GM11168 (cell line): Measurements from ENCODE around the gene MAPK4.

ENCODE experiments used
- in situ Hi-C: fragments of 300-500 bp; cut with MboI; formaldehyde crosslinking; loops from one replicate; pipeline ENCODE4 v1.12.0; 2022; ENCODE audit warnings: low sequenced_read_pairs; ENCODE audit not compliant: unreplicated experiment

The MAPK4 gene

DNA sequence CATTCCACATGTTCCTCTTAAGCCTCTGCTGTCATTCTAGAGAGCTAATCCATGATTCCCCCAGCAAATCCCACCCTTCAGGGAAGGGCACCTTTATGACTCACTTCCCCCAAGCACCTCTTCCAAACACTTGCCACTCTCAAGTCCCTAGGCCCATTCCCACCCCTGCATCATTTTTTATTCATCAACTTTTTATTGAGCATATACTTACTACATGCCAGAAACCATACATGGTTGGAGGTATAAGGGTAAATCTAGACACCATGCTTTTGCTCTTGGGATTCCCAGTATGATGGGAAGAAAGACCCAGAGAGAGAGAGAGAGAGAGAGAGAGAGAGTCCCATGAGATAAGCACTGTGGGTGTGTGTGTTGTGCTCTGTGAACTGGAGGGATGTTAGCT lies 87.9 kb downstream of the MAPK4 start:
- in situ Hi-C loops: no loop called here

DNA sequence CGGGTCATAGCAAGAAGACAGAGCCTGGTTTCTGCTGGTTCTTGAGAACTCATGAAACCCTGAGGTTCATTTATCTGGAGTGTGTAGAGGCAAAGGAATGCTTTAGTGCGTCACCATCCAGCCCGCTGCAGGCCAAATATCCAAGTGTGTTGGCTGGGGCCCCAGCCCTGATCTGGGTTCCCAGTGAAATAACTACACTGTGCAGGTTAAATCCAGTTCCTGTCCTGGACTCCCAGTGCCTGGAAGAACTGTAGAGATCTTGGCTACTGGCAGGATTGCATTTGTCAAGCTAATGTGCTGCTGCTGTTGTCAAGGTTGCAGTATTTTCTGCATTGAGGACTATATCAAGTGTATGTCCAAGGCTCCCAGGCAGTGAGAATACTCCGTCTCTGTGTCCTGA lies 89.9 kb downstream of the MAPK4 start:
- in situ Hi-C loops: no loop called here

DNA sequence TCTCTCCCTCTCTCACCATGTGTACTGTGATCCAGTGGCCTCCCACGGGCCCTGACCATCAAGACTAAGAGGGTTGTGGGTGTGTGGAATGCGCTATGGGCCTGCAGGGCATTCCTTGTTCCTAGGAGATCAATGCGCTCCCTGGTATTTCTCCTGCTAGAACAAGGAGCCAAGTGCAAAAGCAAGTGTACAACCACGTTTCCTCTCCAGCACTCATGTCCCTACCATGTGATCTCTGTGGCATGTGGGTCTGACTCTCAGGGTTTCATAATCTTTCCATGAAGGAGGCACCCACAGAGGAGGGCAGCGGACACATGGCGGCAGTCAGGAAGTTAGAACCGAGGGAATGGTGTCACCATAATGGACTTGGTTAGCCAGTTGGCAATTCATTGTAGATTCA lies 91.4 kb downstream of the MAPK4 start:
- in situ Hi-C loops: no loop called here

GRCh38 chr18:50653402-50654093 lies 93.7 kb downstream of the MAPK4 start:
- in situ Hi-C loops: no loop called here

DNA sequence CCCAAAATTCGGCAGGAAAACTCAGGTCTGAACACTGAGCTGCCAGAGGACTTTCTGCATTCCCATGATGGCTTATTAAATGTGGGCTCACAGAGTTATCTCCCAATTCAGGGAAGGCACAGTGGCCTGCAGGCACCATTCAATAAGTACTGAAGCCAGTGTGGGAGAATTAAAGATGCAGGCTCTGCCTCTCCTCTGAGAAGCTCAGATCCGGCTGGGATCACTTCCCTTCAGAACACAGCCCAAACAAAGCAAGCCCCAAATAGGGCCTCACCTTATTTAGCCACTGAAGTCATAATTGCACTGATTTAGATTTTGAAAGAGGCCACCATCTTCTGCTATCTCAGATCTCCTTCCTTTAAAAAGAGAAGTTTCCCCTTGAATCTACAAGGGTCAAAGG lies 94.3 kb downstream of the MAPK4 start:
- in situ Hi-C loops: no loop called here

- in situ Hi-C loops: no loop called here
Observed at GRCh38 chr18:50654658-50655550, 95.0 kb downstream of the MAPK4 start.

DNA sequence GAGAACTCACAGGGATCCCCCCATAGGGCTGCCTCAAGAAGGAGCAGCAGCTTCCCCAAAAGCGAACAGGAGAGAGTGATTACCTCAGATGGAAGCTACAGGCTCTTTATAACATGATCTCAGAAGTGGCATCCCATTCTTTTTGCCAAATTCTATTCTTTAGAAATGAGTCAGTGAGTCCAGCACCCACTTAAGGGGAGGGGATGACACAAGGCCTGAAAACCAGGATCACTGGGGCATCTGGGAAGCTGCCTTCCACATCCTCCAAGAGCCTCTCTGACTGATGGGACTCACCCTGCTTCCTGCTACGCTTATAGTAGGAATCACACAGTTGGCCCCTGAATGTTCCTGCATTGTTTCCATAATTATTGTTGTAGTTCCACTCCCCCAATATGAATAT lies 96.5 kb downstream of the MAPK4 start:
- in situ Hi-C loops: no loop called here

GRCh38 chr18:50656841-50657470 lies 97.1 kb downstream of the MAPK4 start:
- in situ Hi-C loops: no loop called here

GRCh38 chr18:50658601-50659000 lies 98.7 kb downstream of the MAPK4 start:
- in situ Hi-C loops: no loop called here

DNA sequence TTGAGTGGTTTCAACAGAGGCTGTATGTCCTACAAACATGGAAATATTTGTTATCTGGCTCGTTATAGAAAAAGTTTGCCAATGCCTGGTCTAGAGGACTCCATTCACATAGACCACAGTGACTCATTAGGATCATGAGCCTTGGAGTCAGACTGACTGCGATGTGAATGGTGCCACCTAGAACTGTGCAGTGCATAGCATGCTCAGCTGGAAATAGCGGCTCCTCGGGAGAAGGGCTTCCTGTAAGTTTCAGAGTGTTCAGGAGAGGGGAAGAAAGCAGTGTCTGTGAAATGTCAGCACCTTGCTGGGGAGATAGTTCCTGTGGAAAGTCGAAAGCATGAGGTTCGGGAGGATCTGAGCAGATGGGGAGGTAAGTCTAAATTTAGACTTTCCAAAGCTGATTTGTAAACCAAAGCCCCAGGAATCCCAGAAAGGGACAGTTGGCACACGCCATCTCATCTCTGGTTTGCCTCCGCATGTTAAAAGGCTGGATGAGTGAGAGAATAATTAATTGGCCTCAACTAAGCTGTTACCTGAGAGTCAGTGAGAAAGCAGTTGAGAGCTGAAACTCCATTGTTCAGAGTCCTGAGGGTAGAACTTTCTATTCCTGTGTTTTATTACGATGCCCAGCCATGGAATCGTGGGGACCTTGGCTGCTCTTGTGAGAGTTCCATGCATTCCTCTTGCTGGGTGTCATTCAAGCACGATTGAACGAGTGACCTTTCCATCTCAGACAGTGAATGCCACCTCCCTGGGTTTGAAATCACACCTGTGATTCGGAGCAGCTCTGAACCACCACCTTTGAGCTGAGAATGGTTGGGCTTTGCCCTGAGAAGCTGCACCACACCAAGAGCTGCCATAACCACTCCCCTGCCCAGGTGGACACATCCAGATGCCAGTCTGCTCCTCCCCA lies 99.5 kb downstream of the MAPK4 start:
- in situ Hi-C loops: no loop called here

- in situ Hi-C loops: no loop called here
Observed at GRCh38 chr18:50661013-50661412, 101.1 kb downstream of the MAPK4 start.

- in situ Hi-C loops: no loop called here
Observed at GRCh38 chr18:50662177-50662576, 102.3 kb downstream of the MAPK4 start.

GRCh38 chr18:50662775-50663383 lies 103.0 kb downstream of the MAPK4 start:
- in situ Hi-C loops: no loop called here

GRCh38 chr18:50663626-50664441 lies 103.9 kb downstream of the MAPK4 start:
- in situ Hi-C loops: no loop called here

- in situ Hi-C loops: no loop called here
Observed at GRCh38 chr18:50665015-50665414, 105.1 kb downstream of the MAPK4 start.

GRCh38 chr18:50665519-50665918 lies 105.6 kb downstream of the MAPK4 start:
- in situ Hi-C loops: no loop called here

- in situ Hi-C loops: no loop called here
Observed at GRCh38 chr18:50666536-50666935, 106.6 kb downstream of the MAPK4 start.

DNA sequence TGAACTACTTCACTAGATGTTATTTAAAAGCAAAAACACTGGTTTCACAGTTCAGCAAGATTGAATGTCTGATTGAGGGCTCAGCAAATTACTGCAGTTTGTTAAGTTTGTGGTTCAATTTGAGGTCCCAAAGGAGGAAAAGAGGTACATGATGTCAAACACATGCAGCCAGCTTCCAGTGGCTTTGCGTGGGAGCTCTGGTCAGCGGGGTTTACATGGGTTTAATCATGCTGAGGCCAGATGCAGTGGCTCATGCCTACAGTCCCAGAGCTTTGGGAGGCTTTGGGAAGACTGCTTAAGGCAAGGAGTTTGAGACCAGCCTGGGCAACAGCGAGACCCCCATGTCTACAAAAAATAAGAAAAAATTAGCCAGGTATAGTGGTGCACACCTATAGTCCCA lies 111.5 kb downstream of the MAPK4 start:
- in situ Hi-C loops: no loop called here
